GM12878 (cell line): ENCODE results near the gene CYP4Z1.

Experiments used
- JUND ChIP-seq: IDR thresholded peaks from 2 replicates; pipeline ENCODE4 v1.6.1; 2012; ENCODE audit warnings: low read depth, mild to moderate bottlenecking, low read length, improper control_type of control experiment, moderate library complexity
- POLR2A ChIP-seq: IDR thresholded peaks from 2 replicates; pipeline ENCODE4 v1.6.1; 2011; ENCODE audit warnings: low read depth, mild to moderate bottlenecking, low read length
- POLR2AphosphoS2 ChIP-seq: IDR thresholded peaks from 2 replicates; pipeline ENCODE4 v1.6.1; 2011; ENCODE audit warnings: low read depth, mild to moderate bottlenecking, low read length, improper control_type of control experiment, moderate library complexity
- SMAD1 ChIP-seq: fragments of 450-650 bp; IDR thresholded peaks from 2 replicates; pipeline ENCODE4 v1.6.1; 2018; ENCODE audit warnings: mild to moderate bottlenecking, low read depth; ENCODE audit not compliant: partially characterized antibody
- SUPT20H ChIP-seq: IDR thresholded peaks from 2 replicates; pipeline ENCODE4 v1.6.1; 2011; ENCODE audit warnings: low read depth, mild to moderate bottlenecking, low read length, moderate library complexity, borderline replicate concordance; ENCODE audit not compliant: control insufficient read depth
- TF ChIP-seq, protein P1 (sequence below), 3 experiments: IDR thresholded peaks in 2 of 3; conservative IDR thresholded peaks in 1 of 3; 2 replicates each; pipeline ENCODE4 v1.5.1; 2011; ENCODE audit warnings: low read depth in 3 of 3, low read length in 3 of 3, mild to moderate bottlenecking in 3 of 3, control low read depth in 2 of 3, moderate library complexity in 2 of 3, inconsistent platforms in 1 of 3, mixed read lengths in 1 of 3; ENCODE audit not compliant: control insufficient read depth in 2 of 3, insufficient read depth in 1 of 3; ENCODE audit errors: extremely low read depth in 1 of 3
- TF ChIP-seq, protein P2 (sequence below): IDR thresholded peaks from 2 replicates; pipeline ENCODE4 v1.6.1; 2012; ENCODE audit warnings: low read length, inconsistent platforms
- TF ChIP-seq, protein P3 (sequence below): IDR thresholded peaks from 2 replicates; pipeline ENCODE4 v1.6.1; 2012; ENCODE audit warnings: low read depth, low read length, improper control_type of control experiment

DNA sequence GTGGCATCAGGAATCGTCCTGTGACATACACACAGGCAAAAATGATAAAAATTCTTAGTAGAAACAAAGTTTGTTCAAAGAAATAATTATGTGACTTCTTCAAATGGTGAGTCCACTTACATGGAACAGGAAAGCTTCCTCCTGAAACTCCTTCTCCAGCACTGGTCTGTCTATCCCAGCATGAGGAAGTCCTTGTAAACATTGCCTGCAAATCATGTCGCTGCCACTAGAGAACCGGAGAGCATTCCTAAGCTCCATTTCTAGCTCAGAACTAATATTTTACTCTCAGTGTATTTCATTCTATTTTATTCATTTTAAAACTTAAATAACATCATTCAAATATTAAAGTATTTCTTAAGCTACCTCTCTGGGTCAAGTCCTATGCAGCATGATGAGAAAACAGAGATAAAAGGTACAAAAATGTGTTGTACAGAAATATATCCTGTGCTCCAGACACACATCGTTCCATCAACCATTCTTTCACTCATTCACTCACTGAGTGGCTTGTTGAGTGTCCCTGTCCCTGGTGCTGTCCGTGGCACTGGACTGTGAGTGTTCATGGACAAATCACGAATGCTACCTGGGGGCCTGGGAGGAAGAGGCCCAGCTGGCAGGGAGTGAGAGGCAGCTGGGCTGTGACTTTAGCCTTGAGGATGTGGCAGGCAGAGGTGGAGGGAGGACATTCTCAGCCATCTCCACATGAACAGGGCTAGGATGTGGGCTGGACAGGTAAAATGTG lies 80.2 kb downstream of the CYP4Z1 start:
- TF ChIP-seq, protein P1, sequence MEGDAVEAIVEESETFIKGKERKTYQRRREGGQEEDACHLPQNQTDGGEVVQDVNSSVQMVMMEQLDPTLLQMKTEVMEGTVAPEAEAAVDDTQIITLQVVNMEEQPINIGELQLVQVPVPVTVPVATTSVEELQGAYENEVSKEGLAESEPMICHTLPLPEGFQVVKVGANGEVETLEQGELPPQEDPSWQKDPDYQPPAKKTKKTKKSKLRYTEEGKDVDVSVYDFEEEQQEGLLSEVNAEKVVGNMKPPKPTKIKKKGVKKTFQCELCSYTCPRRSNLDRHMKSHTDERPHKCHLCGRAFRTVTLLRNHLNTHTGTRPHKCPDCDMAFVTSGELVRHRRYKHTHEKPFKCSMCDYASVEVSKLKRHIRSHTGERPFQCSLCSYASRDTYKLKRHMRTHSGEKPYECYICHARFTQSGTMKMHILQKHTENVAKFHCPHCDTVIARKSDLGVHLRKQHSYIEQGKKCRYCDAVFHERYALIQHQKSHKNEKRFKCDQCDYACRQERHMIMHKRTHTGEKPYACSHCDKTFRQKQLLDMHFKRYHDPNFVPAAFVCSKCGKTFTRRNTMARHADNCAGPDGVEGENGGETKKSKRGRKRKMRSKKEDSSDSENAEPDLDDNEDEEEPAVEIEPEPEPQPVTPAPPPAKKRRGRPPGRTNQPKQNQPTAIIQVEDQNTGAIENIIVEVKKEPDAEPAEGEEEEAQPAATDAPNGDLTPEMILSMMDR (IDR thresholded peaks at IDR 0.05 in 2 of 3, conservative IDR thresholded peaks at IDR 0.05 in 1 of 3; ENCODE audit: control insufficient read depth in 2 of 3, extremely low read depth in 1 of 3, insufficient read depth in 1 of 3, low read depth in 3 of 3, low read length in 3 of 3): no peak
- TF ChIP-seq, protein P2, sequence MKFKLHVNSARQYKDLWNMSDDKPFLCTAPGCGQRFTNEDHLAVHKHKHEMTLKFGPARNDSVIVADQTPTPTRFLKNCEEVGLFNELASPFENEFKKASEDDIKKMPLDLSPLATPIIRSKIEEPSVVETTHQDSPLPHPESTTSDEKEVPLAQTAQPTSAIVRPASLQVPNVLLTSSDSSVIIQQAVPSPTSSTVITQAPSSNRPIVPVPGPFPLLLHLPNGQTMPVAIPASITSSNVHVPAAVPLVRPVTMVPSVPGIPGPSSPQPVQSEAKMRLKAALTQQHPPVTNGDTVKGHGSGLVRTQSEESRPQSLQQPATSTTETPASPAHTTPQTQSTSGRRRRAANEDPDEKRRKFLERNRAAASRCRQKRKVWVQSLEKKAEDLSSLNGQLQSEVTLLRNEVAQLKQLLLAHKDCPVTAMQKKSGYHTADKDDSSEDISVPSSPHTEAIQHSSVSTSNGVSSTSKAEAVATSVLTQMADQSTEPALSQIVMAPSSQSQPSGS: no peak
- TF ChIP-seq SMAD1 (no peak), SUPT20H (no peak), POLR2A (no peak), JUND (no peak), POLR2AphosphoS2 (no peak)
- TF ChIP-seq, protein P3, sequence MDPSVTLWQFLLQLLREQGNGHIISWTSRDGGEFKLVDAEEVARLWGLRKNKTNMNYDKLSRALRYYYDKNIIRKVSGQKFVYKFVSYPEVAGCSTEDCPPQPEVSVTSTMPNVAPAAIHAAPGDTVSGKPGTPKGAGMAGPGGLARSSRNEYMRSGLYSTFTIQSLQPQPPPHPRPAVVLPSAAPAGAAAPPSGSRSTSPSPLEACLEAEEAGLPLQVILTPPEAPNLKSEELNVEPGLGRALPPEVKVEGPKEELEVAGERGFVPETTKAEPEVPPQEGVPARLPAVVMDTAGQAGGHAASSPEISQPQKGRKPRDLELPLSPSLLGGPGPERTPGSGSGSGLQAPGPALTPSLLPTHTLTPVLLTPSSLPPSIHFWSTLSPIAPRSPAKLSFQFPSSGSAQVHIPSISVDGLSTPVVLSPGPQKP: no peak
